Caco-2 (cell line): ENCODE data around the gene MSMO1. TPM values are rescaled to one million over a fixed set of nuclear protein-coding genes. Genes with fewer than 3 reads are reported as not detected.
A peak's percentile ranks its signal among the peaks of the same experiment; 100 is the strongest.

Experiments
- BruUV-seq: library from RNA; stranded (reverse); fragments of 400-500 nt; replicated peaks from 2 replicates; lab custom pipeline; 2021; lab: Mats Ljungman, UMichigan
- CTCF ChIA-PET: fragments of 300-600 bp; sonication (Branson Sonifier 250); formaldehyde crosslinking; loops from one replicate; lab custom pipeline; 2022; ENCODE audit warnings: antibody characterized with exemption; lab: Charles Lee
- POLR2A ChIA-PET: fragments of 300-600 bp; sonication (Branson Sonifier 250); formaldehyde crosslinking; loops from one replicate; lab custom pipeline; 2022; ENCODE audit warnings: antibody characterized with exemption; lab: Charles Lee
- DNase-seq, 2 experiments: peaks; one replicate each; pipeline versions ENCODE4 v3.0.0 to v3.0.0-alpha.2; 2020 to 2022
- H3K27me3 ChIP-seq: replicated peaks from 2 replicates; pipeline ENCODE4 v1.6.0; 2011; ENCODE audit warnings: low read length; ENCODE audit not compliant: control insufficient read depth, insufficient read depth
- H3K36me3 ChIP-seq: 2 replicates; pipeline ENCODE4 v1.5.1; 2011; ENCODE audit warnings: low read length; ENCODE audit not compliant: control insufficient read depth, insufficient read depth
- H3K4me1 ChIP-seq: fragments of 250-450 bp; sonication (Bioruptor Pico); 2 replicates; pipeline ENCODE4 v1.5.1; 2020; ENCODE audit warnings: mild to moderate bottlenecking
- H3K4me3 ChIP-seq: 2 replicates; pipeline ENCODE4 v1.5.1; 2011; ENCODE audit warnings: low read depth, mild to moderate bottlenecking, control low read depth, low read length
- H3K9me3 ChIP-seq: fragments of 250-450 bp; sonication (Bioruptor Pico); 2 replicates; pipeline ENCODE4 v1.5.1; 2020; ENCODE audit warnings: mild to moderate bottlenecking, moderate library complexity
- H3K27ac Mint-ChIP-seq: one replicate; pipeline ENCODE4 v1.8.0; 2022; ENCODE audit warnings: mixed read lengths; ENCODE audit not compliant: unreplicated experiment
- H3K27me3 Mint-ChIP-seq: one replicate; pipeline ENCODE4 v1.8.0; 2022; ENCODE audit warnings: mixed read lengths; ENCODE audit not compliant: insufficient read depth, unreplicated experiment
- H3K36me3 Mint-ChIP-seq: one replicate; pipeline ENCODE4 v1.8.0; 2022; ENCODE audit warnings: mild to moderate bottlenecking, mixed read lengths; ENCODE audit not compliant: insufficient read depth, unreplicated experiment
- H3K4me1 Mint-ChIP-seq: one replicate; pipeline ENCODE4 v1.8.0; 2022; ENCODE audit warnings: low read depth, mixed read lengths; ENCODE audit not compliant: unreplicated experiment
- H3K4me3 Mint-ChIP-seq: one replicate; pipeline ENCODE4 v1.8.0; 2022; ENCODE audit warnings: mild to moderate bottlenecking, moderate library complexity, mixed read lengths; ENCODE audit not compliant: unreplicated experiment
- H3K9me3 Mint-ChIP-seq: one replicate; pipeline ENCODE4 v1.8.0; 2022; ENCODE audit warnings: mixed read lengths; ENCODE audit not compliant: unreplicated experiment
- CTCF ChIP-seq, 2 experiments: fragments of 200-600 bp in 1 of 2; IDR thresholded peaks; 1 replicate in 1 of 2; 2 replicates in 1 of 2; pipeline versions ENCODE4 v1.5.1 to v1.8.0; 2011 to 2022; ENCODE audit warnings: antibody characterized with exemption in 1 of 2, control low read depth in 1 of 2, inconsistent platforms in 1 of 2, low read depth in 1 of 2, low read length in 1 of 2, mild to moderate bottlenecking in 1 of 2, moderate library complexity in 1 of 2; ENCODE audit not compliant: insufficient read depth in 1 of 2, severe bottlenecking in 1 of 2, unreplicated experiment in 1 of 2
- intact Hi-C: fragments of 100-400 bp; cut with micrococcal nuclease; formaldehyde crosslinking; loops from one replicate; pipeline ENCODE4 v1.10.0; 2022; ENCODE audit not compliant: unreplicated experiment
- total RNA-seq: library from RNA; stranded (reverse); gene quantifications from 2 replicates; pipeline ENCODE4 v1.2.3, GENCODE V29; 2022

MSMO1 gene
- total RNA-seq, 1 experiment from 2014 or later, result 91.1 TPM

DNA sequence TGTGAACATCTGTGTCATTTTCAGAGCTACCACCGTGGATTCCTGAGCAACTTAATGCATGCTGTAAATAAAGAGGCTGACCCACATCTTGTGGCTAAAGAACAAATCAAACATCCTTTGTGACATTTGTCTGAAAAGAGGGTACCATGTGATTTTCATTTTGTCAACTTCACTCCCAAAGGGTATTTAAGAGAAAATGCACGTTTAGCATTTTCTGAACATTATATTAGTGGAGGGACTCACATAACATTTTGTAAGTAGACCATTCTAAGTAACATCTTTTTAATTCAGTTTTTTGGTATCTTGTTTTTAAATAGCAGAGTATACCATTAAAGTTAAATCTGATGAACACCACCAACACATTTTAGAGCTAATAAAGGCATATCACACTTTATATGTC lies 34.3 kb downstream of the MSMO1 start:
- no peak for TF ChIP-seq CTCF (IDR thresholded peaks at IDR 0.05; ENCODE audit: insufficient read depth in 1 of 2, low read depth in 1 of 2, low read length in 1 of 2, severe bottlenecking in 1 of 2, unreplicated experiment in 1 of 2)
- CTCF ChIA-PET, result no interaction called here
- intact Hi-C loops, result no loop called here
- POLR2A ChIA-PET, result no interaction called here
- no TSS peak for BruUV-seq
- H3K4me3 Mint-ChIP-seq, result no peak overlapping the region
- Histone ChIP-seq H3K9me3 (no peaks in the 10 kb centered on the region), H3K27me3 (no peaks in the 10 kb centered on the region), H3K4me3 (no peak overlapping the region), H3K36me3 (no peaks in the 10 kb centered on the region), H3K4me1 (no peaks in the 10 kb centered on the region; the same call in 1 of the 2 replicates)
- H3K27me3 Mint-ChIP-seq, result peaks cover 6% of the 10 kb centered on the region
- no peak for DNase-seq
- no peak overlapping the region for H3K27ac Mint-ChIP-seq
- no peaks in the 10 kb centered on the region for H3K4me1 Mint-ChIP-seq
- no peaks in the 10 kb centered on the region for H3K9me3 Mint-ChIP-seq
- H3K36me3 Mint-ChIP-seq, result no peaks in the 10 kb centered on the region

DNA sequence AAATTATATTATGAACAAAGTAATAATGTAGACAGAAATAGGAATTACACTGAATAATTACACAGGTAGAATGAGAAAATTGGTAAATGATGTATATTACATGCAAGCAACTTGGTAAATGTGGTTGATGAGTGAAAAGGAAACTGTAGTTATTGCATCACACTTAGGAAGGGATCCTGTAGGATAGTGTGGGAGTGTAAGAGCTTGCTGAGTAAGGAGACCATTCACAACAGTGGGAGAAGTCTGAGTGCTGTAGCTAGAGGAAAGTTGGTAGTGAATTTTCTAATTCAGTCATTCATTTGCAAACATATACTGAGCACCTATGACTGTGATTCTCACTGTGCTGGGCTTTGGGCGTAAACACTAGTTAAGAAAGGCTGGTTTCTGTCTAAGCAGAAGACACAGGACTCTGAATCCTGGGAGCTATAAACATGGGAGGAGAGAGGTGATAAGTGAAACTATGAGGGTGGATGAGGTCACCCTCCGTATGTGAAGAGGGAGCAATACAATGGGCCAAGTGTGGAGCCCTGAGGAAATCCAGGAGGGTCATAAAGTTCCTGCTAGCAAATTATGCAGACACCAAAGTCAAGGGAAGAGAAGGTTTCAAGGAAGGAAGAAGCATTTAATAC lies 37.1 kb downstream of the MSMO1 start:
- DNase-seq, result peak; percentile 34 to 56
- Mint-ChIP-seq H3K4me3 (no peak overlapping the region), H3K36me3 (no peaks in the 10 kb centered on the region), H3K27me3 (peaks cover 6% of the 10 kb centered on the region), H3K27ac (no peak overlapping the region), H3K9me3 (no peaks in the 10 kb centered on the region), H3K4me1 (no peaks in the 10 kb centered on the region)
- H3K4me1 ChIP-seq, result no peaks in the 10 kb centered on the region; the same call in 1 of the 2 replicates
- BruUV-seq, result no TSS peak
- no peaks in the 10 kb centered on the region for H3K36me3 ChIP-seq
- no peaks in the 10 kb centered on the region for H3K27me3 ChIP-seq
- no peaks in the 10 kb centered on the region for H3K9me3 ChIP-seq
- intact Hi-C loops, result no loop called here
- ChIA-PET POLR2A (no interaction called here), CTCF (interaction anchor here (1.1 kb wide), 1 partner anchor 9 kb away, joined by 3 read pairs; no protein-coding TSS in a partner anchor)
- no peak overlapping the region for H3K4me3 ChIP-seq
- TF ChIP-seq CTCF (IDR thresholded peaks at IDR 0.05; ENCODE audit: insufficient read depth in 1 of 2, low read depth in 1 of 2, low read length in 1 of 2, severe bottlenecking in 1 of 2, unreplicated experiment in 1 of 2), result no peak

- no peaks in the 10 kb centered on the region for H3K9me3 ChIP-seq
- no peaks in the 10 kb centered on the region for H3K27me3 Mint-ChIP-seq
- H3K4me1 Mint-ChIP-seq, result no peaks in the 10 kb centered on the region
- no peaks in the 10 kb centered on the region for H3K27me3 ChIP-seq
- TF ChIP-seq CTCF (IDR thresholded peaks at IDR 0.05; ENCODE audit: insufficient read depth in 1 of 2, low read depth in 1 of 2, low read length in 1 of 2, severe bottlenecking in 1 of 2, unreplicated experiment in 1 of 2), result no peak
- intact Hi-C loops, result no loop called here
- ChIA-PET CTCF (no interaction called here), POLR2A (no interaction called here)
- H3K36me3 Mint-ChIP-seq, result no peaks in the 10 kb centered on the region
- no peak overlapping the region for H3K4me3 Mint-ChIP-seq
- H3K36me3 ChIP-seq, result no peaks in the 10 kb centered on the region
- no peak overlapping the region for H3K4me3 ChIP-seq
- H3K4me1 ChIP-seq, result no peaks in the 10 kb centered on the region; the same call in 1 of the 2 replicates
- no TSS peak for BruUV-seq
- H3K9me3 Mint-ChIP-seq, result no peaks in the 10 kb centered on the region
- DNase-seq, result no peak
- no peak overlapping the region for H3K27ac Mint-ChIP-seq
These were observed 39.6 kb downstream of the MSMO1 start for GRCh38 chr4:165367040-165367439.
